PFSK-1 (cell line): ENCODE measurements around the gene WDR64.

Experiments used
- FOXP2 ChIP-seq: optimal IDR thresholded peaks from 2 replicates; pipeline ENCODE3; 2011; ENCODE audit warnings: borderline replicate concordance, control low read depth, inconsistent platforms; ENCODE audit not compliant: insufficient read depth; ENCODE audit errors: extremely low read length, extremely low read depth
- POLR2AphosphoS5 ChIP-seq: IDR thresholded peaks from 2 replicates; pipeline ENCODE4 v1.6.1; 2012; ENCODE audit warnings: low read depth, mild to moderate bottlenecking, control low read depth, low read length, moderate library complexity
- SIN3A ChIP-seq: IDR thresholded peaks from 2 replicates; pipeline ENCODE4 v1.6.1; 2012; ENCODE audit warnings: mild to moderate bottlenecking, low read length, moderate library complexity, borderline replicate concordance; ENCODE audit not compliant: insufficient read depth
- TAF1 ChIP-seq: IDR thresholded peaks from 2 replicates; pipeline ENCODE4 v1.6.1; 2012; ENCODE audit warnings: low read length, control low read depth, borderline replicate concordance; ENCODE audit not compliant: insufficient read depth
- TF ChIP-seq, protein P1 (sequence below), 2 experiments: IDR thresholded peaks; 2 replicates each; pipeline versions ENCODE4 v1.6.1 to v1.8.0; 2011 to 2012; ENCODE audit warnings: low read depth in 2 of 2, low read length in 2 of 2, control low read depth in 1 of 2, inconsistent platforms in 1 of 2, mild to moderate bottlenecking in 1 of 2, moderate library complexity in 1 of 2; ENCODE audit not compliant: insufficient read depth in 1 of 2

DNA sequence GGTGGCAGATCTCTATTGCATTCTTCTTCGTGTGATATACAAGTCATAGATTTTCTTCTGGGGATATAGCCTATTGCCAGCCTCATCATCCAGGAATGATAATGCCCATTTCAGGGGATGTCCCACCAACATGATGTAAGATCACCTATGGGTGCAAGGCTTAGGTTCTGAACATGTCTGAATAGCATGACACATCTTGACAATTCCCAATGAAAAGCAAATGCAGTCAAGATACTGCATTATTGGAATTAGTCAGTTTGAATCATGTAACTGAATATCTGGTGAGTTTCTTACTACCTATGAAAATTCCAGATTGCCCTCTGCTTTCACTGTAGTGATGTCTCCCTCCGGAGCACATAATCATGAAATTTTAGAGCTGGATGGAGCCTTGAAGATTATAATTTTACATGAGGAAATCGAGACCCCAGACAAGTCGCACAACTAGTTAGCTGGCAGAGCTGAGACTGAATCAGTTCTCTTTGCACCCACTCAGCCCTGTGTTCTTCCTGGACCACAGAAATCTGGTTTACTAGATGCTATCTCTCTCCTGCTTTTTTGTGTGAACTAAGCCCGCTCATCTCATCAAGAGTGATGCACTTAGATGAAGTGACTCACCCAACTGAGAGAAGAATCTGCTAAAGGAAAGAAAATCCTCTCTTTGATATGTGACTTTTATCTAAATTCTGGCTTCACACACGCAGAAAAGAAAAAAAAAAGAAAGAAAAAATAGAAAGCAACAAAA is 65.0 kb downstream of the WDR64 start:
- no peak for TF ChIP-seq SIN3A
- no peak for TF ChIP-seq TAF1
- no peak for TF ChIP-seq POLR2AphosphoS5
- TF ChIP-seq, protein P1, sequence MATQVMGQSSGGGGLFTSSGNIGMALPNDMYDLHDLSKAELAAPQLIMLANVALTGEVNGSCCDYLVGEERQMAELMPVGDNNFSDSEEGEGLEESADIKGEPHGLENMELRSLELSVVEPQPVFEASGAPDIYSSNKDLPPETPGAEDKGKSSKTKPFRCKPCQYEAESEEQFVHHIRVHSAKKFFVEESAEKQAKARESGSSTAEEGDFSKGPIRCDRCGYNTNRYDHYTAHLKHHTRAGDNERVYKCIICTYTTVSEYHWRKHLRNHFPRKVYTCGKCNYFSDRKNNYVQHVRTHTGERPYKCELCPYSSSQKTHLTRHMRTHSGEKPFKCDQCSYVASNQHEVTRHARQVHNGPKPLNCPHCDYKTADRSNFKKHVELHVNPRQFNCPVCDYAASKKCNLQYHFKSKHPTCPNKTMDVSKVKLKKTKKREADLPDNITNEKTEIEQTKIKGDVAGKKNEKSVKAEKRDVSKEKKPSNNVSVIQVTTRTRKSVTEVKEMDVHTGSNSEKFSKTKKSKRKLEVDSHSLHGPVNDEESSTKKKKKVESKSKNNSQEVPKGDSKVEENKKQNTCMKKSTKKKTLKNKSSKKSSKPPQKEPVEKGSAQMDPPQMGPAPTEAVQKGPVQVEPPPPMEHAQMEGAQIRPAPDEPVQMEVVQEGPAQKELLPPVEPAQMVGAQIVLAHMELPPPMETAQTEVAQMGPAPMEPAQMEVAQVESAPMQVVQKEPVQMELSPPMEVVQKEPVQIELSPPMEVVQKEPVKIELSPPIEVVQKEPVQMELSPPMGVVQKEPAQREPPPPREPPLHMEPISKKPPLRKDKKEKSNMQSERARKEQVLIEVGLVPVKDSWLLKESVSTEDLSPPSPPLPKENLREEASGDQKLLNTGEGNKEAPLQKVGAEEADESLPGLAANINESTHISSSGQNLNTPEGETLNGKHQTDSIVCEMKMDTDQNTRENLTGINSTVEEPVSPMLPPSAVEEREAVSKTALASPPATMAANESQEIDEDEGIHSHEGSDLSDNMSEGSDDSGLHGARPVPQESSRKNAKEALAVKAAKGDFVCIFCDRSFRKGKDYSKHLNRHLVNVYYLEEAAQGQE (IDR thresholded peaks at IDR 0.05; ENCODE audit: insufficient read depth in 1 of 2, low read depth in 2 of 2, low read length in 2 of 2) = no peak
- no peak for TF ChIP-seq FOXP2
